Measurements from ENCODE around the gene CHRNA10. TPM values are rescaled to one million over a fixed set of nuclear protein-coding genes. Genes with fewer than 3 reads are reported as not detected.
A peak's percentile ranks its signal among the peaks of the same experiment; 100 is the strongest.
"Not testable (repeated sequence)": the region's sequence is repeated elsewhere in the genome, so short reads cannot be mapped to it uniquely, and the experiment has no call there.

Gene CHRNA10
- total and polyA plus RNA-seq, 12 donors = 0.24 to 1.6 (median 0.51) TPM

- Histone ChIP-seq H3K27me3 (peaks cover 0 to 10% (median 0%) of the 10 kb centered on the region in 7 donors), H3K36me3 (peaks cover 0 to 18% (median 0%) of the 10 kb centered on the region in 9 donors), H3K27ac (no peak overlapping the region), H3K4me1 (peaks cover 0 to 6% (median 0%) of the 10 kb centered on the region in 9 donors), H3K9me3 (no peaks in the 10 kb centered on the region), H3K4me3 (no peak overlapping the region)
- DNase-seq (no peak), ATAC-seq (no peak)
- 92 to 97% methylated on average over 2 of the region's 2 CpGs for WGBS, 2 donors
- TF ChIP-seq CTCF (IDR thresholded peaks at IDR 0.05) = no peak
- intact Hi-C loops (cut with DNase I) = no loop called here
These were observed 10.2 kb downstream of the CHRNA10 start for GRCh38 chr11:3660960-3661359.

- Histone ChIP-seq H3K27ac (no peak overlapping the region), H3K4me3 (no peak overlapping the region), H3K27me3 (peaks cover 0 to 10% (median 0%) of the 10 kb centered on the region in 7 donors), H3K36me3 (peaks cover 0 to 6% (median 0%) of the 10 kb centered on the region in 9 donors), H3K4me1 (no peaks in the 10 kb centered on the region), H3K9me3 (no peaks in the 10 kb centered on the region)
- 92% methylated on average over 32 to 33 of the region's 33 CpGs for WGBS, 2 donors
- no peak for DNase-seq
- ATAC-seq = peak in 2 of 8 donors; percentile 11 to 32
- no peak for TF ChIP-seq CTCF (IDR thresholded peaks at IDR 0.05)
- intact Hi-C loops (cut with DNase I) = no loop called here
These were observed 11.3 kb downstream of the CHRNA10 start for GRCh38 chr11:3659595-3660515.

- no peak for TF ChIP-seq CTCF (IDR thresholded peaks at IDR 0.05)
- no peak for DNase-seq
- WGBS, 2 donors = 92 to 93% methylated on average over 8 of the region's 8 CpGs
These were observed 12.9 kb downstream of the CHRNA10 start for GRCh38 chr11:3658252-3658651.

GRCh38 chr11:3657331-3657730 lies 13.9 kb downstream of the CHRNA10 start:
- H3K9me3 ChIP-seq, DNase-seq: not testable (repeated sequence)

More at GRCh38 chr11:3658252-3658651, 12.9 kb downstream of the CHRNA10 start:
- Histone ChIP-seq H3K36me3 (no peaks in the 10 kb centered on the region), H3K9me3 (no peaks in the 10 kb centered on the region), H3K27ac (no peak overlapping the region), H3K27me3 (peaks cover 0 to 10% (median 0%) of the 10 kb centered on the region in 7 donors), H3K4me3 (no peak overlapping the region), H3K4me1 (no peaks in the 10 kb centered on the region)
- intact Hi-C loops (cut with DNase I) = no loop called here
- no peak for ATAC-seq

GRCh38 chr11:3655547-3655946 lies 15.6 kb downstream of the CHRNA10 start:
- intact Hi-C loops (cut with DNase I) = no loop called here
- Histone ChIP-seq H3K27me3 (peaks cover 0 to 10% (median 0%) of the 10 kb centered on the region in 7 donors), H3K4me1 (no peaks in the 10 kb centered on the region), H3K4me3 (no peak overlapping the region), H3K27ac (no peak overlapping the region), H3K9me3 (no peaks in the 10 kb centered on the region), H3K36me3 (no peaks in the 10 kb centered on the region)
- no peak for TF ChIP-seq CTCF (IDR thresholded peaks at IDR 0.05)
- no peak for DNase-seq
- peak in 1 of 8 donors; percentile 28 for ATAC-seq
- 95 to 99% methylated on average over 3 of the region's 3 CpGs for WGBS, 2 donors

More at GRCh38 chr11:3657331-3657730, 13.9 kb downstream of the CHRNA10 start:
- H3K36me3 ChIP-seq; H3K27me3 ChIP-seq; H3K4me1 ChIP-seq; H3K27ac ChIP-seq; H3K4me3 ChIP-seq; intact Hi-C loops (cut with DNase I); ATAC-seq: not testable (repeated sequence)
- WGBS, 2 donors = 79% methylated on average over 5 of the region's 5 CpGs

- DNase-seq; H3K27me3 ChIP-seq; H3K36me3 ChIP-seq; H3K4me3 ChIP-seq; H3K4me1 ChIP-seq; H3K9me3 ChIP-seq; ATAC-seq; H3K27ac ChIP-seq; intact Hi-C loops (cut with DNase I): not testable (repeated sequence)
- WGBS, 2 donors = 90 to 94% methylated on average over 2 of the region's 3 CpGs
These were observed 18.7 kb downstream of the CHRNA10 start for GRCh38 chr11:3652514-3652913.

GRCh38 chr11:3649374-3649773 lies 21.8 kb downstream of the CHRNA10 start:
- H3K27ac ChIP-seq; H3K9me3 ChIP-seq; DNase-seq; H3K4me3 ChIP-seq; H3K36me3 ChIP-seq; ATAC-seq; intact Hi-C loops (cut with DNase I): not testable (repeated sequence)
- Histone ChIP-seq H3K4me1 (peaks cover 0 to 13% (median 4%) of the 10 kb centered on the region in 9 donors), H3K27me3 (peaks cover 0 to 17% (median 0%) of the 10 kb centered on the region in 7 donors)
- 39 to 52% methylated on average over 9 of the region's 9 CpGs for WGBS, 2 donors
